GM20000 (cell line): Measurements from ENCODE around the gene SEC31B.
A peak's percentile ranks its signal among the peaks of the same experiment; 100 is the strongest.

ENCODE experiments used
- DNase-seq: peaks from one replicate; pipeline ENCODE4 v3.0.0; 2012; ENCODE audit warnings: low spot score
- CTCF ChIP-seq: IDR thresholded peaks from 2 replicates; pipeline ENCODE4 v1.5.1; 2012; ENCODE audit warnings: mild to moderate bottlenecking, control low read depth; ENCODE audit errors: extremely low read depth, missing control alignments

The SEC31B gene

GRCh38 chr10:100519311-100520051 lies at the start of gene SEC31B:
Gene SEC31B, minus strand, starts transcription at chr10:100519861. Its CDS starts 2,909 bp downstream, at chr10:100516952.
- no peak for DNase-seq
- TF ChIP-seq CTCF = no peak

- DNase-seq = no peak
- no peak for TF ChIP-seq CTCF
Observed at GRCh38 chr10:100568912-100569311, 49.3 kb upstream of the SEC31B start.

GRCh38 chr10:100567826-100568225 lies 48.2 kb upstream of the SEC31B start:
- no peak for TF ChIP-seq CTCF
- DNase-seq = no peak

- no peak for DNase-seq
- TF ChIP-seq CTCF = no peak
Observed at GRCh38 chr10:100567249-100567648, 47.6 kb upstream of the SEC31B start.

- TF ChIP-seq CTCF = no peak
Observed at GRCh38 chr10:100566561-100566960, 46.9 kb upstream of the SEC31B start.

GRCh38 chr10:100565206-100565985 lies 45.7 kb upstream of the SEC31B start:
- DNase-seq = no peak
- no peak for TF ChIP-seq CTCF

More at GRCh38 chr10:100566561-100566960, 46.9 kb upstream of the SEC31B start:
- DNase-seq = no peak

GRCh38 chr10:100562008-100562672 lies 42.5 kb upstream of the SEC31B start:
- DNase-seq = peak; percentile 89
- peak; percentile 91 for TF ChIP-seq CTCF
